H9 (cell line): ENCODE measurements around the gene XPR1. TPM values are rescaled to one million over a fixed set of nuclear protein-coding genes. Genes with fewer than 3 reads are reported as not detected.

ENCODE experiments used
- DNase-seq: peaks from one replicate; pipeline ENCODE4 v3.0.0-alpha.2; 2017
- H2AFZ ChIP-seq: one replicate; pipeline ENCODE4 v1.6.1; 2013; ENCODE audit warnings: mild to moderate bottlenecking, low read length, control low read depth, moderate library complexity
- H2AK5ac ChIP-seq: 2 replicates; pipeline ENCODE4 v1.6.1; 2013; ENCODE audit warnings: low read length, control low read depth, mixed read lengths; ENCODE audit not compliant: insufficient read length
- H2BK120ac ChIP-seq: one replicate; pipeline ENCODE4 v1.6.1; 2013; ENCODE audit warnings: low read depth, mild to moderate bottlenecking, low read length, control low read depth, inconsistent platforms; ENCODE audit not compliant: poor library complexity, severe bottlenecking
- H2BK12ac ChIP-seq: 2 replicates; pipeline ENCODE4 v1.6.1; 2013; ENCODE audit warnings: low read length, control low read depth, mixed read lengths, low read depth; ENCODE audit not compliant: insufficient read length
- H2BK15ac ChIP-seq: 2 replicates; pipeline ENCODE4 v1.6.1; 2013; ENCODE audit warnings: low read depth, low read length, control low read depth
- H2BK20ac ChIP-seq: one replicate; pipeline ENCODE4 v1.6.1; 2013; ENCODE audit warnings: low read depth, mild to moderate bottlenecking, low read length, control low read depth, inconsistent platforms; ENCODE audit not compliant: poor library complexity, severe bottlenecking
- H2BK5ac ChIP-seq: 2 replicates; pipeline ENCODE4 v1.6.1; 2013; ENCODE audit warnings: low read length, control low read depth, mixed read lengths; ENCODE audit not compliant: insufficient read length
- H3K14ac ChIP-seq: 2 replicates; pipeline ENCODE4 v1.6.1; 2013; ENCODE audit warnings: low read length, control low read depth; ENCODE audit not compliant: insufficient read depth
- H3K18ac ChIP-seq: 2 replicates; pipeline ENCODE4 v1.6.1; 2013; ENCODE audit warnings: low read depth, mild to moderate bottlenecking, mixed read lengths, low read length, control low read depth; ENCODE audit not compliant: insufficient read length
- H3K23ac ChIP-seq: 2 replicates; pipeline ENCODE4 v1.6.1; 2013; ENCODE audit warnings: low read length, control low read depth, mixed read lengths, low read depth; ENCODE audit not compliant: insufficient read length
- H3K23me2 ChIP-seq: 2 replicates; pipeline ENCODE4 v1.6.1; 2013; ENCODE audit warnings: low read depth, mild to moderate bottlenecking, mixed read lengths, low read length, control low read depth; ENCODE audit not compliant: insufficient read length, poor library complexity, severe bottlenecking
- H3K27ac ChIP-seq: 2 replicates; pipeline ENCODE4 v1.5.1; 2013; ENCODE audit warnings: low read length, control low read depth, mixed read lengths, low read depth; ENCODE audit not compliant: insufficient read length
- H3K27me3 ChIP-seq: 2 replicates; pipeline ENCODE4 v1.6.1; 2013; ENCODE audit warnings: low read length, control low read depth, inconsistent platforms; ENCODE audit not compliant: insufficient read depth
- H3K4ac ChIP-seq: 2 replicates; pipeline ENCODE4 v1.6.1; 2013; ENCODE audit warnings: low read depth, mild to moderate bottlenecking, control low read depth, inconsistent platforms, low read length, moderate library complexity
- H3K4me1 ChIP-seq: 2 replicates; pipeline ENCODE4 v1.6.1; 2013; ENCODE audit warnings: low read length, control low read depth, inconsistent platforms; ENCODE audit not compliant: insufficient read depth
- H3K4me2 ChIP-seq: 2 replicates; pipeline ENCODE4 v1.6.1; 2013; ENCODE audit warnings: low read length, control low read depth, mixed read lengths; ENCODE audit not compliant: insufficient read length, insufficient read depth
- H3K56ac ChIP-seq: 2 replicates; pipeline ENCODE4 v1.6.1; 2013; ENCODE audit warnings: low read depth, mild to moderate bottlenecking, mixed read lengths, low read length, control low read depth; ENCODE audit not compliant: insufficient read length
- H3K79me1 ChIP-seq: 2 replicates; pipeline ENCODE4 v1.6.1; 2013; ENCODE audit warnings: low read depth, mild to moderate bottlenecking, moderate library complexity, low read length, control low read depth, inconsistent platforms; ENCODE audit not compliant: insufficient read depth, poor library complexity, severe bottlenecking
- H3K79me2 ChIP-seq: 2 replicates; pipeline ENCODE4 v1.6.1; 2013; ENCODE audit warnings: low read length, control low read depth, inconsistent platforms; ENCODE audit not compliant: insufficient read depth
- H3K9ac ChIP-seq: 2 replicates; pipeline ENCODE4 v1.6.1; 2013; ENCODE audit warnings: low read length, control low read depth, mixed read lengths; ENCODE audit not compliant: insufficient read length; ENCODE audit errors: extremely low read depth
- H3K9me3 ChIP-seq: one replicate; pipeline ENCODE4 v1.6.1; 2013; ENCODE audit warnings: low read depth, low read length, inconsistent platforms; ENCODE audit not compliant: control insufficient read depth
- H3T11ph ChIP-seq: one replicate; pipeline ENCODE4 v1.6.1; 2013; ENCODE audit warnings: mild to moderate bottlenecking, low read length, control low read depth, inconsistent platforms
- H4K20me1 ChIP-seq: one replicate; pipeline ENCODE4 v1.6.1; 2013; ENCODE audit not compliant: control insufficient read depth, insufficient read length, insufficient read depth
- H4K5ac ChIP-seq: 2 replicates; pipeline ENCODE4 v1.6.1; 2013; ENCODE audit warnings: low read depth, mild to moderate bottlenecking, mixed read lengths, low read length, control low read depth; ENCODE audit not compliant: insufficient read length
- H4K8ac ChIP-seq: replicated peaks from 2 replicates; pipeline ENCODE4 v1.6.1; 2013; ENCODE audit warnings: low read length, control low read depth, mixed read lengths, low read depth; ENCODE audit not compliant: insufficient read length
- H4K91ac ChIP-seq: 2 replicates; pipeline ENCODE4 v1.6.1; 2013; ENCODE audit warnings: low read depth, mild to moderate bottlenecking, moderate library complexity, mixed read lengths, low read length, control low read depth; ENCODE audit not compliant: insufficient read length
- H3K27ac Mint-ChIP-seq, 3 experiments: 2 replicates in 2 of 3; 3 replicates in 1 of 3; pipeline ENCODE4 v1.8.0; 2020 to 2021; ENCODE audit warnings: mixed read lengths in 3 of 3, mild to moderate bottlenecking in 1 of 3, moderate library complexity in 1 of 3
- H3K27me3 Mint-ChIP-seq: 2 replicates; pipeline ENCODE4 v1.8.0; 2021; ENCODE audit warnings: low read depth, mild to moderate bottlenecking, moderate library complexity, mixed read lengths
- H3K36me3 Mint-ChIP-seq, 3 experiments: 2 replicates in 2 of 3; 3 replicates in 1 of 3; pipeline ENCODE4 v1.8.0; 2020 to 2021; ENCODE audit warnings: low read depth in 3 of 3, mixed read lengths in 3 of 3; ENCODE audit not compliant: insufficient read depth in 1 of 3
- H3K4me1 Mint-ChIP-seq, 2 experiments: 2 replicates each; pipeline ENCODE4 v1.8.0; 2020; ENCODE audit warnings: mixed read lengths in 2 of 2
- H3K4me3 Mint-ChIP-seq, 2 experiments: 2 replicates in 1 of 2; 3 replicates in 1 of 2; pipeline ENCODE4 v1.8.0; 2020 to 2021; ENCODE audit warnings: mild to moderate bottlenecking in 2 of 2, mixed read lengths in 2 of 2, moderate library complexity in 1 of 2
- H3K9me3 Mint-ChIP-seq, 2 experiments: 2 replicates in 1 of 2; 3 replicates in 1 of 2; pipeline ENCODE4 v1.8.0; 2020; ENCODE audit warnings: mild to moderate bottlenecking in 2 of 2, mixed read lengths in 2 of 2, moderate library complexity in 1 of 2
- WGBS: extraction: QIAGEN DNeasy Blood & Tissue Kit; methylation state at CpG from one replicate; pipeline ENCODE4 v1.1.7; 2013; ENCODE audit warnings: missing lambda C conversion rate, low lambda C conversion rate, mixed read lengths; ENCODE audit not compliant: insufficient read length; ENCODE audit errors: extremely low coverage; 5-methylcytosine and 5-hydroxymethylcytosine counted together
- total RNA-seq: library from RNA; stranded (reverse); gene quantifications from 2 replicates; pipeline ENCODE4 v1.2.1, GENCODE V29; 2021
- TF ChIP-seq, protein P1 (sequence below): fragments of 200-600 bp; sonication (generic); conservative IDR thresholded peaks from 3 replicates; pipeline ENCODE4 v1.8.0; 2021; ENCODE audit warnings: antibody characterized with exemption, mild to moderate bottlenecking

The XPR1 gene
- total RNA-seq, 1 experiment from 2014 or later = 34.1 TPM

DNA sequence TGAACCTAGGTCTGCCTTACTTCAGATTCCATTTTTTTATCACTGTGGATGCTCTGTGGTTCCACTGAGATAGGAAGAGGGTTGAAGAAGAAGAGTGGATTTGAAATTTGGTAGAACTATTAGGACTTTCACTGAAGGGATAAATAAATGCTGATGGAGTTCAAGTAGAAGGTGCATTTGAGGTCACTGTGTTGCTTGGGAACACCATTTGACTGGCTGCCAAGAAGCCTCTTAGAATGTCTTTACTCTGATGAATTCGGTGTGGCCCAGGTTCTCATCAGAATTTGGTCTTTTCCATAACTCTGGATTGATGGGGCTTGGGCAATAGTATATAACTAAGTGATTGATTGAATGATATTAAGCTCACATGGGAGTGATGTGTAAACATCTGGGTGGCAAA, 11.9 kb downstream of the XPR1 start:
- Histone ChIP-seq H3K4me2 (no peak overlapping the region), H2AK5ac (no peak overlapping the region), H3K23me2 (no peaks in the 10 kb centered on the region), H3K4ac (no peak overlapping the region), H3K23ac (no peak overlapping the region), H3K14ac (no peak overlapping the region), H2BK12ac (no peak overlapping the region), H3T11ph (no peak overlapping the region), H2BK20ac (no peak overlapping the region), H2AFZ (no peak overlapping the region), H4K20me1 (no peaks in the 10 kb centered on the region), H3K9me3 (no peaks in the 10 kb centered on the region), H3K9ac (no peak overlapping the region), H4K91ac (no peak overlapping the region), H4K8ac (no peak overlapping the region), H3K27me3 (no peaks in the 10 kb centered on the region), H3K56ac (no peak overlapping the region), H3K79me1 (no peaks in the 10 kb centered on the region), H2BK120ac (no peak overlapping the region), H3K27ac (no peak overlapping the region), H3K4me1 (no peaks in the 10 kb centered on the region), H2BK5ac (no peak overlapping the region), H3K79me2 (no peaks in the 10 kb centered on the region), H2BK15ac (no peak overlapping the region), H4K5ac (no peak overlapping the region), H3K18ac (no peak overlapping the region)
- no peak overlapping the region for H3K27ac Mint-ChIP-seq
- peaks cover 7 to 8% of the 10 kb centered on the region in 2 experiments for H3K4me1 Mint-ChIP-seq
- no peak overlapping the region for H3K4me3 Mint-ChIP-seq
- H3K9me3 Mint-ChIP-seq = no peaks in the 10 kb centered on the region; a peak in 1 of 5 replicates
- DNase-seq = no peak
- TF ChIP-seq, protein P1, sequence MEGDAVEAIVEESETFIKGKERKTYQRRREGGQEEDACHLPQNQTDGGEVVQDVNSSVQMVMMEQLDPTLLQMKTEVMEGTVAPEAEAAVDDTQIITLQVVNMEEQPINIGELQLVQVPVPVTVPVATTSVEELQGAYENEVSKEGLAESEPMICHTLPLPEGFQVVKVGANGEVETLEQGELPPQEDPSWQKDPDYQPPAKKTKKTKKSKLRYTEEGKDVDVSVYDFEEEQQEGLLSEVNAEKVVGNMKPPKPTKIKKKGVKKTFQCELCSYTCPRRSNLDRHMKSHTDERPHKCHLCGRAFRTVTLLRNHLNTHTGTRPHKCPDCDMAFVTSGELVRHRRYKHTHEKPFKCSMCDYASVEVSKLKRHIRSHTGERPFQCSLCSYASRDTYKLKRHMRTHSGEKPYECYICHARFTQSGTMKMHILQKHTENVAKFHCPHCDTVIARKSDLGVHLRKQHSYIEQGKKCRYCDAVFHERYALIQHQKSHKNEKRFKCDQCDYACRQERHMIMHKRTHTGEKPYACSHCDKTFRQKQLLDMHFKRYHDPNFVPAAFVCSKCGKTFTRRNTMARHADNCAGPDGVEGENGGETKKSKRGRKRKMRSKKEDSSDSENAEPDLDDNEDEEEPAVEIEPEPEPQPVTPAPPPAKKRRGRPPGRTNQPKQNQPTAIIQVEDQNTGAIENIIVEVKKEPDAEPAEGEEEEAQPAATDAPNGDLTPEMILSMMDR = no peak
- H3K36me3 Mint-ChIP-seq = peaks cover 8 to 16% (median 13%) of the 10 kb centered on the region in 3 experiments; a peak in 5 of 7 replicates
- no CpG with 5 or more reads among the region's 1 CpG for WGBS
- no peaks in the 10 kb centered on the region for H3K27me3 Mint-ChIP-seq
